ENCODE results near the gene HPCAL1. TPM values are rescaled to one million over a fixed set of nuclear protein-coding genes. Genes with fewer than 3 reads are reported as not detected.

HPCAL1 gene
- total RNA-seq, 2 experiments from 2014 or later: 9.2 to 9.7 TPM

- DNase-seq (ENCODE audit: low spot score): no peak
- Histone ChIP-seq H3K9me3 (ENCODE audit: low read length) (no peaks in the 10 kb centered on the region), H3K4me3 (ENCODE audit: low read depth, low read length, poor library complexity, severe bottlenecking) (no peak overlapping the region), H3K4me2 (ENCODE audit: low read length) (no peak overlapping the region), H3K9me2 (ENCODE audit: insufficient read depth, low read length) (no peaks in the 10 kb centered on the region), H2AFZ (ENCODE audit: low read length) (no peak overlapping the region), H4K20me1 (ENCODE audit: insufficient read depth, low read length) (no peaks in the 10 kb centered on the region), H3K27ac (ENCODE audit: low read depth, low read length, poor library complexity, severe bottlenecking) (no peak overlapping the region), H3K4me1 (ENCODE audit: insufficient read depth, low read length, poor library complexity, severe bottlenecking) (peaks cover 28% of the 10 kb centered on the region), H3K79me2 (ENCODE audit: insufficient read depth, low read depth, low read length) (no peaks in the 10 kb centered on the region), H3K36me3 (ENCODE audit: insufficient read depth, low read length) (no peaks in the 10 kb centered on the region)
- ChIA-PET CTCF (ENCODE audit: unreplicated experiment) (no interaction called here), POLR2A (no interaction called here)
- BruUV-seq (replicated peaks): no TSS peak
- intact Hi-C loops (cut with micrococcal nuclease; ENCODE audit: unreplicated experiment): no loop called here
- TF ChIP-seq CTCF (conservative IDR thresholded peaks at IDR 0.05; ENCODE audit: low read length) (no peak), EZH2phosphoT487 (IDR thresholded peaks at IDR 0.05; ENCODE audit: borderline replicate concordance, low read depth, low read length) (no peak)
Observed at GRCh38 chr2:10371441-10372196, 68.9 kb downstream of the HPCAL1 start.

GRCh38 chr2:10372203-10372861, 69.6 kb downstream of the HPCAL1 start:
- Histone ChIP-seq H3K4me3 (ENCODE audit: low read depth, low read length, poor library complexity, severe bottlenecking) (no peak overlapping the region), H3K36me3 (ENCODE audit: insufficient read depth, low read length) (no peaks in the 10 kb centered on the region), H3K4me2 (ENCODE audit: low read length) (no peak overlapping the region), H3K9me2 (ENCODE audit: insufficient read depth, low read length) (no peaks in the 10 kb centered on the region), H3K79me2 (ENCODE audit: insufficient read depth, low read depth, low read length) (no peaks in the 10 kb centered on the region), H2AFZ (ENCODE audit: low read length) (no peak overlapping the region), H3K27ac (ENCODE audit: low read depth, low read length, poor library complexity, severe bottlenecking) (no peak overlapping the region), H3K9me3 (ENCODE audit: low read length) (no peaks in the 10 kb centered on the region), H4K20me1 (ENCODE audit: insufficient read depth, low read length) (no peaks in the 10 kb centered on the region), H3K4me1 (ENCODE audit: insufficient read depth, low read length, poor library complexity, severe bottlenecking) (peaks cover 35% of the 10 kb centered on the region)
- intact Hi-C loops (cut with micrococcal nuclease; ENCODE audit: unreplicated experiment): no loop called here
- DNase-seq (ENCODE audit: low spot score): no peak
- POLR2A ChIA-PET: no interaction called here
- TF ChIP-seq CTCF (conservative IDR thresholded peaks at IDR 0.05; ENCODE audit: low read length) (no peak), EZH2phosphoT487 (IDR thresholded peaks at IDR 0.05; ENCODE audit: borderline replicate concordance, low read depth, low read length) (no peak)
- CTCF ChIA-PET (ENCODE audit: unreplicated experiment): no interaction called here
- no TSS peak for BruUV-seq (replicated peaks)

GRCh38 chr2:10372862-10373240, 70.1 kb downstream of the HPCAL1 start:
- H2AFZ ChIP-seq (ENCODE audit: low read length): no peak overlapping the region
- DNase-seq (ENCODE audit: low spot score): no peak
- POLR2A ChIA-PET: no interaction called here
- H3K27ac ChIP-seq (ENCODE audit: low read depth, low read length, poor library complexity, severe bottlenecking): no peak overlapping the region
- H4K20me1 ChIP-seq (ENCODE audit: insufficient read depth, low read length): no peaks in the 10 kb centered on the region
- no peaks in the 10 kb centered on the region for H3K36me3 ChIP-seq (ENCODE audit: insufficient read depth, low read length)
- H3K79me2 ChIP-seq (ENCODE audit: insufficient read depth, low read depth, low read length): no peaks in the 10 kb centered on the region
- intact Hi-C loops (cut with micrococcal nuclease; ENCODE audit: unreplicated experiment): no loop called here
- no peak overlapping the region for H3K4me3 ChIP-seq (ENCODE audit: low read depth, low read length, poor library complexity, severe bottlenecking)
- peaks cover 40% of the 10 kb centered on the region for H3K4me1 ChIP-seq (ENCODE audit: insufficient read depth, low read length, poor library complexity, severe bottlenecking)
- TF ChIP-seq CTCF (conservative IDR thresholded peaks at IDR 0.05; ENCODE audit: low read length) (no peak), EZH2phosphoT487 (IDR thresholded peaks at IDR 0.05; ENCODE audit: borderline replicate concordance, low read depth, low read length) (no peak)
- no peak overlapping the region for H3K4me2 ChIP-seq (ENCODE audit: low read length)
- CTCF ChIA-PET (ENCODE audit: unreplicated experiment): no interaction called here
- no peaks in the 10 kb centered on the region for H3K9me2 ChIP-seq (ENCODE audit: insufficient read depth, low read length)
- no peaks in the 10 kb centered on the region for H3K9me3 ChIP-seq (ENCODE audit: low read length)
- no TSS peak for BruUV-seq (replicated peaks)

All from OCI-LY7 (cell line).